Measurements from ENCODE around the gene SPINK4.

- TF ChIP-seq, protein P1, sequence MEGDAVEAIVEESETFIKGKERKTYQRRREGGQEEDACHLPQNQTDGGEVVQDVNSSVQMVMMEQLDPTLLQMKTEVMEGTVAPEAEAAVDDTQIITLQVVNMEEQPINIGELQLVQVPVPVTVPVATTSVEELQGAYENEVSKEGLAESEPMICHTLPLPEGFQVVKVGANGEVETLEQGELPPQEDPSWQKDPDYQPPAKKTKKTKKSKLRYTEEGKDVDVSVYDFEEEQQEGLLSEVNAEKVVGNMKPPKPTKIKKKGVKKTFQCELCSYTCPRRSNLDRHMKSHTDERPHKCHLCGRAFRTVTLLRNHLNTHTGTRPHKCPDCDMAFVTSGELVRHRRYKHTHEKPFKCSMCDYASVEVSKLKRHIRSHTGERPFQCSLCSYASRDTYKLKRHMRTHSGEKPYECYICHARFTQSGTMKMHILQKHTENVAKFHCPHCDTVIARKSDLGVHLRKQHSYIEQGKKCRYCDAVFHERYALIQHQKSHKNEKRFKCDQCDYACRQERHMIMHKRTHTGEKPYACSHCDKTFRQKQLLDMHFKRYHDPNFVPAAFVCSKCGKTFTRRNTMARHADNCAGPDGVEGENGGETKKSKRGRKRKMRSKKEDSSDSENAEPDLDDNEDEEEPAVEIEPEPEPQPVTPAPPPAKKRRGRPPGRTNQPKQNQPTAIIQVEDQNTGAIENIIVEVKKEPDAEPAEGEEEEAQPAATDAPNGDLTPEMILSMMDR (IDR thresholded peaks at IDR 0.05; ENCODE audit: poor library complexity, severe bottlenecking), result no peak
- TF ChIP-seq EZH2 (IDR thresholded peaks at IDR 0.05; ENCODE audit: borderline replicate concordance, insufficient read depth, low read length, poor library complexity, severe bottlenecking) (no peak), EP300 (conservative IDR thresholded peaks at IDR 0.05; ENCODE audit: poor library complexity, severe bottlenecking) (no peak)
Observed at GRCh38 chr9:33254211-33254610, 14.2 kb downstream of the SPINK4 start.

Measured in neural cell (in vitro differentiated cells).